SU-DHL-6 (cell line): ENCODE data around the gene MMP15.

ENCODE experiments used
- CTCF ChIP-seq: fragments of 200-600 bp; sonication (generic); IDR thresholded peaks from one replicate; pipeline ENCODE4 v1.5.1; 2017; ENCODE audit warnings: antibody characterized with exemption, mild to moderate bottlenecking, low read length, moderate library complexity; ENCODE audit not compliant: insufficient read depth, poor library complexity, severe bottlenecking
- EZH2phosphoT487 ChIP-seq: fragments of 200-600 bp; sonication (generic), shearing (Covaris generic); conservative IDR thresholded peaks from 2 replicates; pipeline ENCODE4 v1.6.1; 2018; ENCODE audit warnings: mild to moderate bottlenecking, antibody characterized with exemption, low read length, moderate library complexity, mixed read lengths

- no peak for TF ChIP-seq CTCF
- TF ChIP-seq EZH2phosphoT487: no peak
Measured at GRCh38 chr16:58042886-58043515, 17.4 kb downstream of the MMP15 start.
